Psoas muscle (tissue), 8 donors: ENCODE data around the gene LBHD2. TPM values are rescaled to one million over a fixed set of nuclear protein-coding genes. Genes with fewer than 3 reads are reported as not detected.
"Not testable (repeated sequence)": the region's sequence is repeated elsewhere in the genome, so short reads cannot be mapped to it uniquely, and the experiment has no call there.

Source experiments
- ATAC-seq, 4 donors: fragments of 200-7000 bp; cut with Tn5 transposase; one replicate each; pipeline ENCODE4 v1.9.1; 2020; ENCODE audit warnings: moderate library complexity in 3 of 4, mild to moderate bottlenecking in 2 of 4
- DNase-seq, 2 donors: peaks; one replicate each; pipeline ENCODE4 v3.0.0-alpha.2; 2020
- H3K27ac ChIP-seq: fragments of 200-600 bp; one replicate; pipeline ENCODE4 v1.8.0; 2022
- H3K27me3 ChIP-seq, 3 donors: fragments of 200-600 bp in 1 of 3; one replicate each; pipeline versions ENCODE4 v1.6.1 to v1.8.0; 2013 to 2022; ENCODE audit warnings: low read length in 2 of 3, mild to moderate bottlenecking in 2 of 3, moderate library complexity in 1 of 3; ENCODE audit not compliant: insufficient read depth in 3 of 3
- H3K36me3 ChIP-seq, 2 donors: fragments of 200-600 bp in 1 of 2; one replicate each; pipeline versions ENCODE4 v1.6.1 to v1.8.0; 2013 to 2022; ENCODE audit warnings: low read depth in 1 of 2, mild to moderate bottlenecking in 1 of 2, moderate library complexity in 1 of 2; ENCODE audit not compliant: insufficient read depth in 1 of 2
- H3K4me1 ChIP-seq: fragments of 200-600 bp; one replicate; pipeline ENCODE4 v1.8.0; 2022
- H3K4me3 ChIP-seq: fragments of 200-600 bp; one replicate; pipeline ENCODE4 v1.8.0; 2022; ENCODE audit warnings: mild to moderate bottlenecking
- H3K9me3 ChIP-seq: fragments of 200-600 bp; one replicate; pipeline ENCODE4 v1.8.0; 2022
- WGBS, 3 donors: extraction: QIAGEN DNeasy Blood & Tissue Kit; methylation state at CpG; one replicate each; pipeline versions ENCODE4 v1.1.6 to v1.1.7; 2013; 5-methylcytosine and 5-hydroxymethylcytosine counted together
- intact Hi-C, 2 donors: fragments of 100-400 bp; cut with DNase I; formaldehyde crosslinking; loops; one replicate each; pipeline versions ENCODE4 v1.11.0 to v1.14.2; 2022
- polyA plus RNA-seq, 3 donors: library from polyadenylated mRNA; stranded (reverse); fragments of 200-250 nt; gene quantifications; one replicate each; pipeline ENCODE4 v1.2.3, GENCODE V29; 2013
- total RNA-seq, 4 donors: library from RNA; stranded (reverse); fragmentation: NEBNext Ultra II Directional in 2 of 4; extraction: Animal tissue kit (Norgen Biotek cat#: 25700) in 2 of 4; gene quantifications; one replicate each; pipeline versions ENCODE4 v1.2.1 to v1.2.4, GENCODE V29; 2021 to 2023
- TF ChIP-seq, protein P1 (sequence below): fragments of 200-600 bp; IDR thresholded peaks from one replicate; pipeline ENCODE4 v1.8.0; 2022; ENCODE audit warnings: antibody characterized with exemption
- donor health status: healthy with polysubstance abuse.
- donor health status: DM: no; HTN: no; CAD: no; lungs with moderate emphysema.
- donor health status: Bipolar disorder and iron deficiency.
- donor health status: healthy.
- donor health status: DM: yes; HTN: yes; CAD: no.
- donor health status: DM: no; HTN: no; CAD: no.
- donor health status: DM: no; HTN: no; CAD: no.
- donor health status: DM: yes; HTN: yes; CAD: no.

Gene LBHD2
- total and polyA plus RNA-seq, 7 donors, result not detected

DNA sequence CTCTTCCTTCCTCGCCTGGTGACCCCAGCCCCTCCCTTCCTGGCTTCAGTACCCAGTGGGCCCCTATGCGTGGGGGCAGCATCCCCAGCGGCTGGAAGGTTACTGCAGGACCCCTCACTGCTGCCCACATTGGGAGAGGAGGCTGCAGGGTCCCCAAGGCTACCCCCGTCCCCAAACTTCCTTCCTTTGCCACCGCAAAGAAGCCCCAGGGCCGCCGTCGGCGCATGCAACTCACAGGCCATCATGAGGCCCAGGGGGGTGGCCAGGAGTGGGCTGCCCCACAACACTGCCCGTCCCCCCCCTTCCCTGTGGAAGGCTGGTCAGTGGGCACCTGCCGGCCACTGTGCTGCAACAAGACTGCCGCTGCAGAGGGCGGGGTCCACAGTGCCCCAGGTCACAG is 29.8 kb downstream of the LBHD2 start:
- intact Hi-C loops, result no loop called here
- Histone ChIP-seq H3K27me3 (no peaks in the 10 kb centered on the region), H3K36me3 (no peaks in the 10 kb centered on the region), H3K9me3 (no peaks in the 10 kb centered on the region), H3K4me1 (peaks cover 45% of the 10 kb centered on the region), H3K4me3 (no peak overlapping the region), H3K27ac (no peak overlapping the region)
- TF ChIP-seq, protein P1, sequence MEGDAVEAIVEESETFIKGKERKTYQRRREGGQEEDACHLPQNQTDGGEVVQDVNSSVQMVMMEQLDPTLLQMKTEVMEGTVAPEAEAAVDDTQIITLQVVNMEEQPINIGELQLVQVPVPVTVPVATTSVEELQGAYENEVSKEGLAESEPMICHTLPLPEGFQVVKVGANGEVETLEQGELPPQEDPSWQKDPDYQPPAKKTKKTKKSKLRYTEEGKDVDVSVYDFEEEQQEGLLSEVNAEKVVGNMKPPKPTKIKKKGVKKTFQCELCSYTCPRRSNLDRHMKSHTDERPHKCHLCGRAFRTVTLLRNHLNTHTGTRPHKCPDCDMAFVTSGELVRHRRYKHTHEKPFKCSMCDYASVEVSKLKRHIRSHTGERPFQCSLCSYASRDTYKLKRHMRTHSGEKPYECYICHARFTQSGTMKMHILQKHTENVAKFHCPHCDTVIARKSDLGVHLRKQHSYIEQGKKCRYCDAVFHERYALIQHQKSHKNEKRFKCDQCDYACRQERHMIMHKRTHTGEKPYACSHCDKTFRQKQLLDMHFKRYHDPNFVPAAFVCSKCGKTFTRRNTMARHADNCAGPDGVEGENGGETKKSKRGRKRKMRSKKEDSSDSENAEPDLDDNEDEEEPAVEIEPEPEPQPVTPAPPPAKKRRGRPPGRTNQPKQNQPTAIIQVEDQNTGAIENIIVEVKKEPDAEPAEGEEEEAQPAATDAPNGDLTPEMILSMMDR, result no peak
- ATAC-seq (no peak), DNase-seq (no peak)
- 83 to 85% (median 84%) methylated on average over 11 to 13 of the region's 13 CpGs for WGBS, 3 donors

DNA sequence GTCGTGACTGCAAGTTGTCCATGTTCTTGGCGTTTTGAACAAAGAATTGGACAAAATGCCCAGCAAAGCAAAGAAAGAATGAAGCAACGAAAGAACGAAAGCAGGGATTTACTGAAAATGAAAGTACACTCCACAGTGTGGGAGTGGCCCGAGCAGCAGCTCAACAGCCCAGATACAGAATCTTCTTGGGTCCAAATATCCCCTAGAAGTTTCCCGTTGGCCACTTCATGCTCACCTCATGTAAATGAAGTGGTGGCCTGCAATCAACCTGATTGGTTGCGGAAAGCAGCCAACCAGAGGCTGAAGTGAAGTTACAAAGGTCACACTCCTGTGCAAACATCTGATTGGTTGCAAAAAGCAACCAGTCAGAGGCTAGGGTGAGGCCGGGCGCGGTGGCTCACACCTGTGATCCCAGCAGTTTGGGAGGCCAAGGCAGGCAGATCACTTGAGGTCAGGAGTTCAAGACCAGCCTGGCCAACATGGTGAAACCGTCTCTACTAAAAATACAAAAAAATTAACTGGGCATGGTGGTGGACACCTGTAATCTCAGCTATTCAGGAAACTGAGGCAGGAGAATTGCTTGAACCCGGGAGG is 31.2 kb downstream of the LBHD2 start:
- H3K27me3 ChIP-seq, intact Hi-C loops, H3K4me3 ChIP-seq, H3K9me3 ChIP-seq, ATAC-seq, H3K27ac ChIP-seq, DNase-seq, H3K36me3 ChIP-seq: not testable (repeated sequence)
- peaks cover 41% of the 10 kb centered on the region for H3K4me1 ChIP-seq
- 64 to 75% (median 64%) methylated on average over 12 of the region's 12 CpGs for WGBS, 3 donors

DNA sequence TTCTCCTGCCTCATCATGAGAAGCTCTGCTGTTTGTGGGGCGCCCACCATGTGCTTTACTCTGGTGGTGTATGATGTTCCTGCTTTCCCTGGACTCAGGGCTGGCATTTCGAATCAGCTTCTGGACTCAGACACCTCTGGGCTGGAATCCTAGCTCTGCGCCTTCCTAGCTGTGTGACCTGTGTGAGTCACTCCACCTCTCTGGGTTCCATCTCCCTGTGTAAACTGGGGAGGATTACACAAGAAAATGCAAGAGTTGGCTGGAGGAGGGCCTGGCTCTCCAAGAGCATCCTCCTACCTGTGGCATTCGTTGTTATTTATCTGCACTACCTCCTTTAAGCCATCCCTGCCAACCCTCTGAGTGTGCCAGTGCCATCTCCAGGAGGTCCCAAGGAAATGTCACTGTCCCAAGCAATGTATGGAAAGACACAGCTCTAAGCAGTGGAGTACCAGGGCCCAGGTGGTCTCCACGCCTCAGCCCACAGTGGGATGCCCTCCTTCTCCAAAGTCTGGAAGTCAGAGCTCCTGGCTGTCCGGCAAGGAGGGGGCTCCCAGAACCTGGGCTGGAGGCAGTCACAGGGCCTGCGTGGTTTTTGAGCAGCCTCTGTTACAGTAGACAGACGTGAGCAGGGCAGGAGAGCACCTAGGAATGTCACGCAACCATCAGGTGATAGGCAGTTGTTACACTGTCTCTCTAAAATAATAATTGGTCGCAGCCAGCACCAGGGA is 32.0 kb downstream of the LBHD2 start:
- no peak overlapping the region for H3K27ac ChIP-seq
- no peak for DNase-seq
- no peaks in the 10 kb centered on the region for H3K36me3 ChIP-seq
- no peaks in the 10 kb centered on the region for H3K27me3 ChIP-seq
- ATAC-seq, result no peak
- H3K4me1 ChIP-seq, result peaks cover 34% of the 10 kb centered on the region
- TF ChIP-seq, protein P1, result no peak
- H3K4me3 ChIP-seq, result no peak overlapping the region
- intact Hi-C loops, result no loop called here
- WGBS, 3 donors, result 92 to 97% (median 94%) methylated on average over 10 of the region's 10 CpGs
- no peaks in the 10 kb centered on the region for H3K9me3 ChIP-seq

DNA sequence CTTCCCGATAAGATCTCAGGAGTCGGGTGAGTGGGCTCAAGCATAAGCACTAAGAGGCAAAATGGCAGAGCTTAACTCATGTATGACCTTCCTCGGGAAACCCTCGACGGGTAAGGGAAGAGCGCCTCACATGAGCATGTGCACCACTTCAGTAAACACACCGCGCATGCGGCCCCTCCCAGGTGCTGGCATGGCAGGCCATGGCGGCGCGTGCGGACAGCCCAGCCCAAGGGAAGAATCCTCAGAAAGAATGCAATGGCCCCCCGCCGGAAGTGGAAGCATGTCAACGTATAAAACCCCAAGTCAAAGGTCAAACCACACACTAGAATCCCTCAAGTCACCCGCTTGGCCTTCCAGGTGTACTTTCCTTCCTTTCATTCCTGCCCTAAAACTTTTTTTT is 32.6 kb downstream of the LBHD2 start:
- WGBS, 3 donors, result 91 to 92% (median 92%) methylated on average over 17 of the region's 17 CpGs
- Histone ChIP-seq H3K4me1 (peaks cover 34% of the 10 kb centered on the region), H3K36me3 (no peaks in the 10 kb centered on the region), H3K9me3 (no peaks in the 10 kb centered on the region), H3K27ac (no peak overlapping the region), H3K27me3 (no peaks in the 10 kb centered on the region), H3K4me3 (no peak overlapping the region)
- intact Hi-C loops, result no loop called here
- no peak for DNase-seq
- TF ChIP-seq, protein P1, result no peak
- ATAC-seq, result no peak

DNA sequence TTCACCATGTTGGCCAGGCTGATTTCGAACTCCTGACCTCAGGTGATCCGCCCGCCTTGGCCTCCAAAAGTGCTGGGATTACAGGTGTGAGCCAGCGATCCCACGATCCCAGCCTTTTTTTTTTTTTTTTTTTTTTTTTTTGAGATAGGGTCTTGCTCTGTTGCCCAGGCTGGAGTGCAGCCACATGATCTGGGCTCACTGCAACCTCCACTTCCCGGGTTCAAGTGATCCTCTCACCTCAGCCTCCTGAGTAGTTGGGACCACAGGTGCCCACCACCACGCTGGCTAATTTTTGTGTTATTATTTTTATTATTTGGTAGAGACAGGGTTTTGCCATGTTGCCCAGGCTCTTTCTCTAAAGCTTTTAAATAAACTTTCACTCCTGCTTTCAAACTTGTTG is 33.5 kb downstream of the LBHD2 start:
- H3K9me3 ChIP-seq, H3K27ac ChIP-seq, ATAC-seq, intact Hi-C loops, DNase-seq, H3K4me3 ChIP-seq, H3K36me3 ChIP-seq, H3K27me3 ChIP-seq: not testable (repeated sequence)
- peaks cover 29% of the 10 kb centered on the region for H3K4me1 ChIP-seq
- WGBS, 3 donors, result 77 to 91% (median 78%) methylated on average over 7 of the region's 7 CpGs
